ENCODE results near the gene NAA16.

Gene NAA16

GRCh38 chr13:41293272-41293671, 17.8 kb upstream of the NAA16 start:
- peaks cover 3% of the 10 kb centered on the region for H3K27me3 ChIP-seq (ENCODE audit: insufficient read depth, poor library complexity, severe bottlenecking)
- no peak overlapping the region for H3K4me3 ChIP-seq (replicated peaks; ENCODE audit: insufficient read depth, low read length)
- TF ChIP-seq POLR2AphosphoS5 (IDR thresholded peaks at IDR 0.05; ENCODE audit: low read depth) (no peak), GABPA (IDR thresholded peaks at IDR 0.05; ENCODE audit: low read depth) (no peak), REST (IDR thresholded peaks at IDR 0.05; ENCODE audit: insufficient replicate concordance, low read depth) (no peak), CTCF (IDR thresholded peaks at IDR 0.05; ENCODE audit: insufficient read depth, low read length) (no peak), SPI1 (IDR thresholded peaks at IDR 0.05; ENCODE audit: borderline replicate concordance, low read depth) (no peak)
- H3K27ac ChIP-seq (replicated peaks) = no peak overlapping the region
- no peak for DNase-seq (ENCODE audit: low read depth in 1 of 2, low spot score in 1 of 2)

GRCh38 chr13:41294914-41295313, 16.2 kb upstream of the NAA16 start:
- DNase-seq (ENCODE audit: low read depth in 1 of 2, low spot score in 1 of 2) = no peak
- no peak overlapping the region for H3K27ac ChIP-seq (replicated peaks)
- no peaks in the 10 kb centered on the region for H3K27me3 ChIP-seq (ENCODE audit: insufficient read depth, poor library complexity, severe bottlenecking)
- no peak overlapping the region for H3K4me3 ChIP-seq (replicated peaks; ENCODE audit: insufficient read depth, low read length)
- no peak for TF ChIP-seq SPI1 (IDR thresholded peaks at IDR 0.05; ENCODE audit: borderline replicate concordance, low read depth)

GRCh38 chr13:41295973-41296372, 15.1 kb upstream of the NAA16 start:
- Histone ChIP-seq H3K27ac (replicated peaks) (no peak overlapping the region), H3K27me3 (ENCODE audit: insufficient read depth, poor library complexity, severe bottlenecking) (no peaks in the 10 kb centered on the region), H3K4me3 (replicated peaks; ENCODE audit: insufficient read depth, low read length) (no peak overlapping the region)
- TF ChIP-seq SPI1 (IDR thresholded peaks at IDR 0.05; ENCODE audit: borderline replicate concordance, low read depth) (no peak), POLR2AphosphoS5 (IDR thresholded peaks at IDR 0.05; ENCODE audit: low read depth) (no peak), REST (IDR thresholded peaks at IDR 0.05; ENCODE audit: insufficient replicate concordance, low read depth) (no peak)
- no peak for DNase-seq (ENCODE audit: low read depth in 1 of 2, low spot score in 1 of 2)

GRCh38 chr13:41296879-41297646, 14.0 kb upstream of the NAA16 start:
- H3K27ac ChIP-seq (replicated peaks) = no peak overlapping the region
- no peak overlapping the region for H3K4me3 ChIP-seq (replicated peaks; ENCODE audit: insufficient read depth, low read length)
- TF ChIP-seq REST (IDR thresholded peaks at IDR 0.05; ENCODE audit: insufficient replicate concordance, low read depth) (no peak), CTCF (IDR thresholded peaks at IDR 0.05; ENCODE audit: insufficient read depth, low read length) (no peak), GABPA (IDR thresholded peaks at IDR 0.05; ENCODE audit: low read depth) (no peak), POLR2AphosphoS5 (IDR thresholded peaks at IDR 0.05; ENCODE audit: low read depth) (no peak)
- no peaks in the 10 kb centered on the region for H3K27me3 ChIP-seq (ENCODE audit: insufficient read depth, poor library complexity, severe bottlenecking)
- DNase-seq (ENCODE audit: low read depth in 1 of 2, low spot score in 1 of 2) = no peak
